ENCODE measurements around the gene CNTFR. TPM values are rescaled to one million over a fixed set of nuclear protein-coding genes. Genes with fewer than 3 reads are reported as not detected.

The CNTFR gene
- total RNA-seq, 1 donor from 2014 or later: 1.1 TPM

DNA sequence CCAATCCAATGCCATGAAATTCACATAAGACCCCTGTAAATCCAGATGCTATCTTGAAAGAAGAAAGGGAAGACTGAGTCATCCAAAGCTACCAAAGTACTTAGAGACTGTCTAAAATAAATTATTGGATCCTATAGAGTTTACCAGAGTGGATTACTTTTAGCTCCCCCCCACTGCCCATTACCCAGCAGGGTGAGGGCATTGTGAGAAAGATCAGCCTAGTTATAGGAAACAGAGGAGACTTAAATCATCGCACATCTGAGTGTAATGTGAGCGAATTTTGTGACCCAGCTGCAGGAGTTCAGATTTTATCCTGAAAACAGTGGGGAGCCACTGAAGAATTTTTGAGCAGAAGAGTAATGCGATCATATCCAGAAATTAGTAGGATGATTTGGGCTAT is 65.2 kb downstream of the CNTFR start:
- Histone ChIP-seq H3K4me3 (ENCODE audit: low read depth, low read length) (no peak overlapping the region), H3K27me3 (ENCODE audit: control insufficient read depth, insufficient read depth, low read length) (peaks cover 25% of the 10 kb centered on the region), H3K36me3 (ENCODE audit: control insufficient read depth, insufficient read depth, low read length) (no peaks in the 10 kb centered on the region)
- TF ChIP-seq CTCF (IDR thresholded peaks at IDR 0.05; ENCODE audit: insufficient read depth, low read length, poor library complexity, severe bottlenecking): no peak
- no peak for DNase-seq (ENCODE audit: low read depth)

GRCh38 chr9:34522971-34523797 is 66.3 kb downstream of the CNTFR start, which contains the start of gene ENHO:
TSS of gene ENHO (minus strand) at chr9:34522990. CDS start at chr9:34521695, 1,295 bp downstream.
- Histone ChIP-seq H3K4me3 (ENCODE audit: low read depth, low read length) (peak within 1 kb of the TSS; percentile 28), H3K27me3 (ENCODE audit: control insufficient read depth, insufficient read depth, low read length) (peaks cover 28% of the 10 kb centered on the region), H3K36me3 (ENCODE audit: control insufficient read depth, insufficient read depth, low read length) (no peaks in the 10 kb centered on the region)
- no peak for TF ChIP-seq CTCF (IDR thresholded peaks at IDR 0.05; ENCODE audit: insufficient read depth, low read length, poor library complexity, severe bottlenecking)
- DNase-seq (ENCODE audit: low read depth): peak; percentile 26

DNA sequence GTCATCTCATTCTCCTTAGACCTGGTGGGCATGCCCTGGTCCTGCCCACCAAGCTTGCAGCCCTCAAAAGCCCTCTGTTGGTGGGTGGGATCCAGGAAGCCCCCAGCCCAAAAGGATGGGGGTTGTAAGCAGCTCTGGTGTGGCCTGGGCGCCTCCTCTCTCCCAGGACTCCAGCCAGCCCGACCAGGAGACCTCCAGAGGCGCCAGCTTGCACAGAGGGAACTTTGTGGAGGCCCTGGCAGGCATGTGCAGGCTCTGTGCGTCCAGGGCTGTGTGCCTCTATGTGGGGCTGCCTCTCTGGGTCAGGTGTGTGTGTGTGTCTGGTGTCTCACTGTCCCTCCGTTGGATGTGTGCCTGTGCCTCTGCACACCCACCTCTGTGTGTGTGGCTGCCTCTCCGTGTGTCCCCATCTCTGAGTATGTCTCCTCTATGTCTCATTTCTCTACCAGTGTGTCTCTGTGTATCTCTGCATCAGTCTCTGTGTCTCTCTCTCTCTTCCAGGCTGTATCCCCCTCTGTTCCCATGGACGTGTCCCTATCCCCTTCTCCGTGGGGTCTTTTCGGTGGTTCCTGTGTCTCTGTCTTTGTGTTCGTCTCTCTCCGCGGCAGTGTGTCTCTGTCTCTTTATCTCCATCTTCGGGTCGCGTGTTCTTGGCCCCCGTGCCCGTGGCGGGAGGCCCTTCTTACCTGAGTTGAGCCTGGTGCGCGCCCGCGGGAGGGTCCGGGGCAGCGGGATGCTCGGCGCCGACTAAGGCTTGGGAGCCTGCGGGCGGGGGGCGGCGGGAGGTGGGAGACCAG is 67.2 kb downstream of the CNTFR start:
- TF ChIP-seq CTCF (IDR thresholded peaks at IDR 0.05; ENCODE audit: insufficient read depth, low read length, poor library complexity, severe bottlenecking): no peak
- Histone ChIP-seq H3K4me3 (ENCODE audit: low read depth, low read length) (peak overlapping the region; percentile 28), H3K36me3 (ENCODE audit: control insufficient read depth, insufficient read depth, low read length) (no peaks in the 10 kb centered on the region), H3K27me3 (ENCODE audit: control insufficient read depth, insufficient read depth, low read length) (peaks cover 33% of the 10 kb centered on the region)
- DNase-seq (ENCODE audit: low read depth): no peak

DNA sequence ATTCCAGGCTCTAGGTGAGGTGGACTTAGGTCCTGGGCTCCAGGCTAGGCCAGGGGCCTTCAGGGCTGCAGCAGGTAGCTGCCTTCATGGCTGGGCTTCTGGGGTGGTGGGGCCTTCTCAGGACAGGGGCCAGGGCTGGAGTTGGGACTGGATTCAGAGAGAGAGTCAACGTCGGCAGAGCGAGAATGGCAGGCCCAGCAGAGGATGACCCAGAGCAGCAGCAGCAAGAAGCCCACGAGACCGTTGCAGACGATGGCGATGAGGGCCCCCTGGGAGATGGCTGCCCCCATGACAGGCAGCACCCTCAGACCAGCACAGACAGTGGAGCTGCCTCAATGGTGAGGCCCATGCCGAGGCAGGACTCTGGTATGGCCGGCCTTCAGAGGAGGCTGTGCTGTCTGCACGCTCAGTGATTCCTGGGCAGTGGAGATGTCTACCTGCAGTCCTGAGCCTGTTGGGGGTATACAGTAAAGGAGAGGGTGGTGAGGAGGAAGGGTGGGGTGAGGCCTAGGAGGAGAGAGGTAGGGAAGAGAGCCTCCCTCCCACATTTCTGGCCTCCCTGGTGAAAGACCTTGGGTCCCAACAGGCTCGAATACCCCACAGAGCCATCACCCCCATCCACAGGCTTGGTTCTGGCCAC is 68.0 kb downstream of the CNTFR start:
- Histone ChIP-seq H3K27me3 (ENCODE audit: control insufficient read depth, insufficient read depth, low read length) (peaks cover 33% of the 10 kb centered on the region), H3K4me3 (ENCODE audit: low read depth, low read length) (no peak overlapping the region), H3K36me3 (ENCODE audit: control insufficient read depth, insufficient read depth, low read length) (no peaks in the 10 kb centered on the region)
- no peak for DNase-seq (ENCODE audit: low read depth)
- no peak for TF ChIP-seq CTCF (IDR thresholded peaks at IDR 0.05; ENCODE audit: insufficient read depth, low read length, poor library complexity, severe bottlenecking)

DNA sequence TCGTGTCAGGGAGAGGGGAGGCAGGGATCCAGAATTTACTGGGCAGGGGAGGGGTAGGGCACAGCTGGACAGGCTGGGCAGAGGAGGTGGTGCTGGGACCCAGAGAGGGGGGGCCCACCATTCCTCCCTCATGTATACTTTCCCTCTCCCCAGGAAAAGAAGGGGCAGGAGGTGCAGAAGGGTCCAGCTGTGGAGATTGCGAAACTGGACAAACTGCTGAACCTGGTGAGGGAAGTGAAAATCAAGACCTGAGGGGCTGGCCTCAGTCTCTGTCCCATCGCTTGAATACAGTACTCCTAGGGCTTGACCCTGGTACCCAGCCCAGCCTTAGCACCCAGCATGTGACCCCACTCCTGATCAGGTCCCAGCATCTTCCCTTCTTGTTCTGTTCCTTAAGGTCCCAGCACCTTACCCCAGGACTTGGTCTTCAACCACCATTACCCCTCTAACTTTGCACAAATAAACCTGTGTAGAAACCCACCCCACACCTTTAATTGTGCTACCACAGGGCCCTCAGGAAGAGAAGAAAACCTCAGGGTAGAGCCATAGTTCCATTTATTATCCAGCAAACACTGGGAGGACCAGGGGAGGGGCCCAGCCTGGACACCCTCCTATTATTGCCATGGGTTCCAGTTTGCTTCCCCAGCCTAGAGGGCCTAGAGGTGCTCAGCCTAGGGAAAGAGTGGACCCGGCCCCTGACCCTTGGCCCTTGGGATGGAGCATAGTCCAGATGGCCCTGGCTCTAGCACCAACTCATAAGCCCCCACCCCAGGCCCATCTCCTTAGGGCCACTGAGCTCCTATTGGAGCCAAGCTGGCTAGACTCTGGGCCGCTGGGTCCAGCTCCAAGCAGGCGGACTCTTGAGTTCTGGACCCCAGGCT is 68.8 kb downstream of the CNTFR start:
- Histone ChIP-seq H3K4me3 (ENCODE audit: low read depth, low read length) (no peak overlapping the region), H3K27me3 (ENCODE audit: control insufficient read depth, insufficient read depth, low read length) (peaks cover 33% of the 10 kb centered on the region), H3K36me3 (ENCODE audit: control insufficient read depth, insufficient read depth, low read length) (no peaks in the 10 kb centered on the region)
- no peak for TF ChIP-seq CTCF (IDR thresholded peaks at IDR 0.05; ENCODE audit: insufficient read depth, low read length, poor library complexity, severe bottlenecking)
- DNase-seq (ENCODE audit: low read depth): no peak
